Keratinocyte (primary cell): ENCODE data around the gene EPHB4. TPM values are rescaled to one million over a fixed set of nuclear protein-coding genes. Genes with fewer than 3 reads are reported as not detected.
A peak's percentile ranks its signal among the peaks of the same experiment; 100 is the strongest.

Source experiments
- DNase-seq: peaks from one replicate; pipeline ENCODE4 v3.0.0-alpha.2; 2011; ENCODE audit warnings: low read depth, missing footprints, low spot score
- FAIRE-seq: peaks from 2 replicates; lab custom pipeline; 2011; peaks lifted over from hg19 to GRCh38; lab: Jason Lieb, UNC
- H2AFZ ChIP-seq: 2 replicates; pipeline ENCODE4 v1.6.0; 2012; ENCODE audit warnings: low read length, control low read depth, inconsistent platforms; ENCODE audit not compliant: control insufficient read depth
- H3K27ac ChIP-seq: 2 replicates; pipeline ENCODE4 v1.5.1; 2011; ENCODE audit warnings: low read length; ENCODE audit not compliant: control insufficient read depth, insufficient read depth
- H3K27me3 ChIP-seq: 3 replicates; pipeline ENCODE4 v1.6.0; 2011; ENCODE audit warnings: low read length; ENCODE audit not compliant: control insufficient read depth, insufficient read depth; ENCODE audit errors: extremely low read depth
- H3K36me3 ChIP-seq, 2 experiments: 2 replicates in 1 of 2; 3 replicates in 1 of 2; pipeline ENCODE4 v1.5.1; 2011; ENCODE audit warnings: low read length in 2 of 2, mild to moderate bottlenecking in 1 of 2; ENCODE audit not compliant: control insufficient read depth in 2 of 2, insufficient read depth in 2 of 2; ENCODE audit errors: extremely low read depth in 1 of 2
- H3K4me1 ChIP-seq: 3 replicates; pipeline ENCODE4 v1.5.1; 2011; ENCODE audit warnings: low read length; ENCODE audit not compliant: control insufficient read depth, insufficient read depth; ENCODE audit errors: extremely low read depth
- H3K4me2 ChIP-seq: 3 replicates; pipeline ENCODE4 v1.6.0; 2011; ENCODE audit warnings: low read depth, low read length; ENCODE audit not compliant: control insufficient read depth, insufficient read depth; ENCODE audit errors: extremely low read depth
- H3K4me3 ChIP-seq, 3 experiments: fragments of 200-600 bp in 1 of 3; sonication (generic) in 1 of 3; 2 replicates in 2 of 3; 3 replicates in 1 of 3; pipeline ENCODE4 v1.5.1; 2011 to 2016; ENCODE audit warnings: low read length in 3 of 3, mild to moderate bottlenecking in 3 of 3, control low read depth in 2 of 3, inconsistent platforms in 1 of 3, low read depth in 1 of 3, mixed read lengths in 1 of 3, mixed run types in 1 of 3, moderate library complexity in 1 of 3; ENCODE audit not compliant: control insufficient read depth in 2 of 3, insufficient read depth in 2 of 3; ENCODE audit errors: extremely low read depth in 1 of 3
- H3K79me2 ChIP-seq: 2 replicates; pipeline ENCODE4 v1.6.0; 2012; ENCODE audit warnings: low read length; ENCODE audit not compliant: control insufficient read depth, insufficient read depth
- H3K9ac ChIP-seq: 3 replicates; pipeline ENCODE4 v1.6.0; 2011; ENCODE audit warnings: low read length; ENCODE audit not compliant: control insufficient read depth, insufficient read depth; ENCODE audit errors: extremely low read depth
- H3K9me1 ChIP-seq: 3 replicates; pipeline ENCODE4 v1.6.0; 2011; ENCODE audit warnings: low read length; ENCODE audit not compliant: control insufficient read depth, insufficient read depth; ENCODE audit errors: extremely low read depth
- H3K9me3 ChIP-seq: 2 replicates; pipeline ENCODE4 v1.5.1; 2012; ENCODE audit warnings: low read depth, low read length; ENCODE audit not compliant: control insufficient read depth
- H4K20me1 ChIP-seq: 3 replicates; pipeline ENCODE4 v1.6.0; 2011; ENCODE audit warnings: low read length; ENCODE audit not compliant: control insufficient read depth, insufficient read depth; ENCODE audit errors: extremely low read depth
- CTCF ChIP-seq, 3 experiments: IDR thresholded peaks in 1 of 3; conservative IDR thresholded peaks in 1 of 3; optimal IDR thresholded peaks in 1 of 3; 2 replicates in 2 of 3; 3 replicates in 1 of 3; pipeline versions ENCODE3 to v1.5.1; 2011; ENCODE audit warnings: low read length in 3 of 3, mild to moderate bottlenecking in 3 of 3, moderate library complexity in 2 of 3, control low read depth in 1 of 3, inconsistent platforms in 1 of 3; ENCODE audit not compliant: insufficient read depth in 2 of 3; ENCODE audit errors: extremely low read depth in 1 of 3
- EZH2 ChIP-seq: IDR thresholded peaks from one replicate; pipeline ENCODE4 v1.6.1; 2012; ENCODE audit warnings: inconsistent platforms, mild to moderate bottlenecking, low read length, moderate library complexity
- dilution Hi-C: fragments of 300-500 bp; cut with MboI; formaldehyde crosslinking; loops from one replicate; pipeline ENCODE4 v1.7.0; 2020; ENCODE audit warnings: low sequenced_read_pairs; ENCODE audit not compliant: extremely low pct_ligation_motif_present
- polyA plus RNA-seq, 5 experiments: library from polyadenylated mRNA; depleted of rRNA in 3 of 5; stranded (reverse) in 3 of 5; stranded (forward) in 1 of 5; unstranded in 1 of 5; fragments of >200 nt; gene quantifications; 1 replicate in 1 of 5; 2 replicates in 3 of 5; 3 replicates in 1 of 5; pipeline versions ENCODE4 v1.2.1 to v1.2.3, GENCODE V29; 2011 to 2012; ENCODE audit warnings: missing spikeins in 2 of 5, low read depth in 1 of 5, low replicate concordance in 1 of 5

The EPHB4 gene
- polyA plus RNA-seq, 1 donor (not counting 4 experiments of a cell fraction or from before 2014, with no cell fraction given) = 61.4 TPM

GRCh38 chr7:100829150-100829716 lies 1.9 kb upstream of the EPHB4 start:
- TF ChIP-seq EZH2 = no peak
- no peak for TF ChIP-seq CTCF (optimal IDR thresholded peaks at IDR 0.05 in 1 of 3, IDR thresholded peaks at IDR 0.05 in 1 of 3, conservative IDR thresholded peaks at IDR 0.05 in 1 of 3; ENCODE audit: extremely low read depth in 1 of 3, insufficient read depth in 2 of 3, low read length in 3 of 3)
- H3K9me3 ChIP-seq = no peaks in the 10 kb centered on the region
- peaks cover 4% of the 10 kb centered on the region for H4K20me1 ChIP-seq
- no peak overlapping the region for H3K4me2 ChIP-seq
- dilution Hi-C loops = no loop called here
- H3K9me1 ChIP-seq = no peaks in the 10 kb centered on the region
- H3K9ac ChIP-seq = no peak overlapping the region
- DNase-seq = no peak
- no peaks in the 10 kb centered on the region for H3K27me3 ChIP-seq
- no peak overlapping the region for H2AFZ ChIP-seq
- H3K36me3 ChIP-seq = peaks cover 0 to under 1% of the 10 kb centered on the region in 2 experiments
- H3K79me2 ChIP-seq = peaks cover 30% of the 10 kb centered on the region
- FAIRE-seq = no peak
- peaks cover 6% of the 10 kb centered on the region for H3K4me1 ChIP-seq
- H3K27ac ChIP-seq = no peak overlapping the region
- no peak overlapping the region for H3K4me3 ChIP-seq

- H3K27me3 ChIP-seq = no peaks in the 10 kb centered on the region
- H3K27ac ChIP-seq = peak overlapping the region; percentile 59
- H3K4me3 ChIP-seq = peak overlapping the region; percentile 72 to 97 (median 83)
- H4K20me1 ChIP-seq = peaks cover 4% of the 10 kb centered on the region
- dilution Hi-C loops = no loop called here
- FAIRE-seq (no peak), DNase-seq (no peak)
- H2AFZ ChIP-seq = peak overlapping the region; percentile 9
- H3K79me2 ChIP-seq = peaks cover 52% of the 10 kb centered on the region
- H3K9ac ChIP-seq = peak overlapping the region; percentile 74
- peak overlapping the region; percentile 99 for H3K4me2 ChIP-seq
- H3K4me1 ChIP-seq = peaks cover 6% of the 10 kb centered on the region
- no peaks in the 10 kb centered on the region for H3K9me1 ChIP-seq
- peaks cover 10 to 23% of the 10 kb centered on the region in 2 experiments for H3K36me3 ChIP-seq
- TF ChIP-seq CTCF (optimal IDR thresholded peaks at IDR 0.05 in 1 of 3, IDR thresholded peaks at IDR 0.05 in 1 of 3, conservative IDR thresholded peaks at IDR 0.05 in 1 of 3; ENCODE audit: extremely low read depth in 1 of 3, insufficient read depth in 2 of 3, low read length in 3 of 3) (no peak), EZH2 (no peak)
- no peaks in the 10 kb centered on the region for H3K9me3 ChIP-seq
Measured at GRCh38 chr7:100826514-100827329, 601 bp downstream of the EPHB4 start.
